Measurements from ENCODE around the gene SPAG6.

The SPAG6 gene

GRCh38 chr10:22342421-22342820 is 2.9 kb upstream of the SPAG6 start:
- no peak for DNase-seq (ENCODE audit: low read depth)
- no peak overlapping the region for H3K4me3 ChIP-seq (ENCODE audit: low read depth, low read length)
- TF ChIP-seq CTCF (conservative IDR thresholded peaks at IDR 0.05; ENCODE audit: low read depth, low read length): no peak

DNA sequence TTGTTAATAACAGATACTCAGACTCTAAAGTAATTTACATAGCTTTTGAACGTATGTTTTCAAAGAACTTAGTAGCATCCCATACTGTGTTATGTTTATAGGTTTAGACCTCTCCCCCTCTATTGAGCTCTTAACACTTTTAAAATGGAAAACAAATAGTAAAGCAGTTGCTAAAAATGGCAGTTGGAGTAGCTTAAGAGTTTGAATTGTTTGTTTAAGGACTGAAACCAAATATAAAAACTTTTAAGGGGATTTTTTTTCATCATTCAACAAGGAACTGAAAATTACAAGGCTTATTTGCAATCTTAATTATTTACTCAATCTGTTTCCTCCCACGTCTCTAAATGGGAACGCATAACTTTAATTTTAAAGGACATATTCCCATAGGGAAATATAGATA is 1.6 kb upstream of the SPAG6 start:
- H3K4me3 ChIP-seq (ENCODE audit: low read depth, low read length): no peak overlapping the region
- no peak for DNase-seq (ENCODE audit: low read depth)
- TF ChIP-seq CTCF (conservative IDR thresholded peaks at IDR 0.05; ENCODE audit: low read depth, low read length): no peak

DNA sequence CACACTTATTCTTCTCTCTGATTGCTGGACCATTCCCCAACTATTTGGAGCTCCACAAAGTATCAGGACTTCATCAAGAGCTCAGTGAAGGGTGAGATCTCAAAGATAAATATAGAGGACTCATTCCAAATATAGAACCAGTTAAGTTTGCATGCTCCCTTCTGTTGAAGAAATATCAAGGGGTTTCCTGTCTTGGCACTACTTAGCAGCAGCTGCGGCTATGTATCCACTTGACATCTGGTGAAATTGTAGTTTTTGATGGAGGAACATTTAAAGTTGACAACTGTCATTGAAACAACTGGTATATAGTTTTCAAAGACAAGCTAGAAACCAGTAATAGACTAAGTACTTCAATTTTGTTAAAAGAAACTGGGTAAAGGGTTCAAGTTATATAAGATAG is 1.0 kb upstream of the SPAG6 start:
- no peak for DNase-seq (ENCODE audit: low read depth)
- no peak overlapping the region for H3K4me3 ChIP-seq (ENCODE audit: low read depth, low read length)
- no peak for TF ChIP-seq CTCF (conservative IDR thresholded peaks at IDR 0.05; ENCODE audit: low read depth, low read length)

- H3K4me3 ChIP-seq (ENCODE audit: low read depth, low read length): no peak overlapping the region
- TF ChIP-seq CTCF (conservative IDR thresholded peaks at IDR 0.05; ENCODE audit: low read depth, low read length): no peak
- no peak for DNase-seq (ENCODE audit: low read depth)
Observed at GRCh38 chr10:22344781-22345300, 455 bp upstream of the SPAG6 start.

- H3K4me3 ChIP-seq (ENCODE audit: low read depth, low read length): no peak overlapping the region
- DNase-seq (ENCODE audit: low read depth): no peak
- TF ChIP-seq CTCF (conservative IDR thresholded peaks at IDR 0.05; ENCODE audit: low read depth, low read length): no peak
Observed at GRCh38 chr10:22346096-22346661, 883 bp downstream of the SPAG6 start.

DNA sequence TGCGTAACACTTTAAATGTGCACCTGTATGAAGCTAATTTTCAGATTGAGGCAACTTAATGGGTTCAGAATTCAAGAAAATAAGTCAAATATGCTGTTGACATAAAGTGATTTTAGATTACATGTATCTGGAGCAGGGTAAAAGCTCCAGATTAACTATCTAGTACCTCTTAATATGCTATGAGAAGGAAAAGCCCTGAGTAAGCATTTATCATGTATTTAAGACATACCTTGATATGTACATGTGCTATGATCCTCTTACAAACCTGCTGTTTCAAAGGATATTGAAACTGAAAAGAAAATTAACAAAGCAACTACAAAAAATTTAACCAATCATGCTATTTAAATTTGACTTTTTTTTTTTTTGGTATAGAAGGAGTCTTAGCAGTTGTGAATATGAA is 4.5 kb downstream of the SPAG6 start:
- no peak for TF ChIP-seq CTCF (conservative IDR thresholded peaks at IDR 0.05; ENCODE audit: low read depth, low read length)
- DNase-seq (ENCODE audit: low read depth): no peak

DNA sequence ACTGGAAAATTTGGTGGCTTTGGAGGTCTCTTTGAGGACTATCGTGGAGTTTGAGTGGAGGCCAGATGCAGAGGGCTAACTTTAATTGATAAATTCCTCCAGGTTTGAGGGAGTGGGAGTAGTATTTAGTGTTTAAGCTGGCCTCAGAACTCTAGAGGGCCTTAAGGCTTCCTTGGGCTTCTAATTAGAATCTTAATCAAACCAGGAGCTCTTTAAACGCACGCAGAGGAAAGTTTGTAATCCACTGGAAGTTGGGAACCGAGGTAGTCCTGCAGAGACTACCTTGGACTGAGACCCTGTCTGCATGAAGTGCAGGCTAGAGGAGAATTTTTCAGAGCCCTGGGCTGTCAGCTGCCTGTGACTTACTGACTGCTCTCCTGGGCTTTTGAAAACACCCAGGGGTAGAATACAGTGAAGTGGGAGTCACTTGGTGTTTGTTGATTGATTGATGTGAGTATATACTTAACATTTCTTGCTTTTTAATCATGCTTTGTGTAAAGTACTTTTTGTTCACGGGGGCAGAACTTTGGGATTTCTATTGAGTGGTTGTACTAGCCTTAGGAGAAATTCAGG is 5.9 kb downstream of the SPAG6 start:
- no peak for TF ChIP-seq CTCF (conservative IDR thresholded peaks at IDR 0.05; ENCODE audit: low read depth, low read length)
- no peak overlapping the region for H3K4me3 ChIP-seq (ENCODE audit: low read depth, low read length)
- DNase-seq (ENCODE audit: low read depth): no peak

More for the DNA sequence above, 4.5 kb downstream of the SPAG6 start:
- no peak overlapping the region for H3K4me3 ChIP-seq (ENCODE audit: low read depth, low read length)

Measured in choroid plexus epithelial cell (primary cell).